ENCODE measurements around the gene PROSER3.

Gene PROSER3

DNA sequence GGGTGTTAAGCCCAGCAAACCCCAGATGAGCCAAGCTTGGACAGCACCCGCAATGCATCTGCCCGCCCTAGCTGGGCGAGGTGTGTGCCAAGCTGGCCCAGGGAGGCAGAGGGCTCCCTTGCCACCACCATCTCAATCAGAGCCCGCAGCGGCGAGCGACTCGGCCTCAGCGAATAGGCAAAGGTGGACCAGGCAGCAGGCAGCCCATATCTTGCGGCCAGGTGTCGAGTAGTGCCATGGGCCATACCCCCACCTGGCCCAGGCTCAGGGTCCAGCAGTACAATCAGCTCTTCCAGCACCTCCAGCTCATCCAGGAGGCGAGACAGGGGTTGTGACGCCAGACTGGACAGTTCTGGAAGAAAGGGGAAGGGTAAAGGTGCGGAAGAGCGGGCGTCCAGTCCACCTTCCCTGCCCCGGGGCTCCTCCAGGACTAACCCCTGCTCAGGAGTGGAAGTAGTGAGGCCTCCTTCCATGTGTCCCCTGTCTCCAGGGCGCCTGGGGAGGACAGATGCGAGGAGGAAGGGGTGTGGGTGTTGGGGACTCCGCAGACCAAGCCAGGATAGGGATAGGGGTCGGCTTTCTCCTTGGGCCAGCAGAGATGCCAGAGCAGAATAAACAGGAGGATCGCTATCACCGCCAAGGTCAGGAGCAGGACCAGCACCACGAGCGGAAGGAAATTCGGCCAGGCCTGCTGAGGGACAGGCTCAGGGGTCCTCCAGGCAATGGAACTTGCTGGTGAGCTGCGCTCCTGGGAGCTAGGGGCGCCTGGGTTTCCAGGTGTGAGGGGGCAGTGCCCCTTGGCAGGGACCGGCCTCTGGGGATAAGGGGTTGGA lies 18.5 kb upstream of the PROSER3 start:
- no peak for DNase-seq

DNA sequence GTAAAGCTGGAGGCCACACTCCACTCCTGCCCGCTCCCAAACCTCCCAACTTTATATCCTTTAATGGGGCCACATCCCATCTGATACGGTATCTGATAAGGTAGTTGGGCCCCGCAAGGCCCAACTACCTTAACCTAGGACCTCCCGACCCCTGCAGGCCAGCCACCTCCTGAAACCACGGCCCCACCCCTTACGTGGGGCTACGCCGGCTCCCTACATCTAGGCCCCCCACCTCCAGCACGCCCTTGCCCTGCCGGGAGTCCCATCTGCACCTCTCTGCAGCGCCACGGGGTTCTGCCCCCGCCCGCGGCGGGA lies 17.9 kb upstream of the PROSER3 start:
- no peak for DNase-seq

DNA sequence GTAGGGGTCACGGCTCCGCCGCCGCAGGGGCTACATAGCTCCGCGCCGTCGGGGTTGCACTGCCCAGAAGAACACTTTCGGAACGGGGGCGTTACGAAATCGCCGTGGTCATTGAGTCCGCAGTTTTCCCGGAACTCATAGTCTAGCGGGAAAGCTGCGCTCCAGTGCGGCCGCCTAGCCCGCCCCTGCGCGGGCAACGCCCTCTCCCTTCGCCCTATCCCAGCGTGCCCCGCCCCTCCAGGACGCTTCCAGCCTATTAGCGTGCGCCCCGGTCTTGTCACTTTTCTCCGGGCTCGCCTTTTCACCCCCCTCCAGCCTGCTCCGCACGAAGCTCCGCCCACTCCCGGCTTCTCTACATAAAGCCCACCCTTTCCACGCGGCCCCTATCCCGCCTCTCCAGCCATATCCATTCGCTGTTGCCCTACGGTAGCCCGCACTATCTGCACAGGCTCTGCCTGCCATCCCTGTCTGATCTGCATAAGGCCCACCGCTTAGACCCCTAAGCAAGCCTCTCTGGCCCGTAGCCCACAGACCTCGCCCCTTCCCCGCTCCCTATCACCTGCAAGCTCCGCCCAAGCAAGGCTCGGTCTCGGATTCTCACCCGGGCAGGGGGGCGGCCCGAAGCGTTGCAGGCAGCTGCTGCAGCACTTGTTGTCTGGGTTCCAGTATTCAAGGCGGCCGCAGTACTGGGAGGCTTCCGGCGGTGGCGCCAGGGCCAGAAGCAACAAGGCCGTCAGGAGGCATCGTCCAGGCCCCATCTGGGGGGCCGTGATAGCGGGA lies 17.4 kb upstream of the PROSER3 start:
- peak; percentile 95 for DNase-seq

- no peak for DNase-seq
These were observed 16.8 kb upstream of the PROSER3 start for GRCh38 chr19:35741203-35741515.

DNA sequence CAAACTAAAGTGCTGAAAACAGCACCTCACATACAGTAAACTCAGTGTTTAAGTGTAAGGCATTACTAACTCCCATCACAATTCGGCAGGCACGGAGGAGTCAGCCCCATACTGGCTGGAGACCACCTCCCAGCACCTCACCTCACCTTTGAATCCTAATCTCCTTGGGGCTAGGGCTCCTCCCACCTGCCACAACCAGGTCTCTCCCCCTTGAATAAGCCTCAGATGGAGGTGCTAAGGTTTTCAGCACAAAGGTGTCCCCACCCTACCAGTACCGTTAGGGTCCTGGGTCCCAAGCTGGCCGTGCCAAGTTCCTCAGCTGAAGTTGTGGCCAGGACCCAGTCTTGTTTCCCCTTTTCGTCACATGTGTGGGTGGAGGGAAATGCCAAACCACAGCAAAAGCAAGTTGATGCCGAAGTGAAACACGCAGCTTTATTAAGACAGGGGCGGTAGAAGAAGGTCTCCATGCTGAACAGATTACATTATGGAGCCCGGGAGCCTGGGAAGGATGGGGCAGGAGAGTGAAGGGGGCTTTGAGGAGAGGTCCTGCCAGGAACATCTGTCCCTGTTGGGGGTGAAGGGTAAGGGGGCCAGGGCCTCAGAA lies 15.8 kb upstream of the PROSER3 start, which contains the start of gene IGFLR1:
Gene IGFLR1, minus strand, starts transcription at position 332 of the 604 bp plus-strand sequence. CDS start 1,272 bp downstream, outside the sequence.
- no peak for DNase-seq

DNA sequence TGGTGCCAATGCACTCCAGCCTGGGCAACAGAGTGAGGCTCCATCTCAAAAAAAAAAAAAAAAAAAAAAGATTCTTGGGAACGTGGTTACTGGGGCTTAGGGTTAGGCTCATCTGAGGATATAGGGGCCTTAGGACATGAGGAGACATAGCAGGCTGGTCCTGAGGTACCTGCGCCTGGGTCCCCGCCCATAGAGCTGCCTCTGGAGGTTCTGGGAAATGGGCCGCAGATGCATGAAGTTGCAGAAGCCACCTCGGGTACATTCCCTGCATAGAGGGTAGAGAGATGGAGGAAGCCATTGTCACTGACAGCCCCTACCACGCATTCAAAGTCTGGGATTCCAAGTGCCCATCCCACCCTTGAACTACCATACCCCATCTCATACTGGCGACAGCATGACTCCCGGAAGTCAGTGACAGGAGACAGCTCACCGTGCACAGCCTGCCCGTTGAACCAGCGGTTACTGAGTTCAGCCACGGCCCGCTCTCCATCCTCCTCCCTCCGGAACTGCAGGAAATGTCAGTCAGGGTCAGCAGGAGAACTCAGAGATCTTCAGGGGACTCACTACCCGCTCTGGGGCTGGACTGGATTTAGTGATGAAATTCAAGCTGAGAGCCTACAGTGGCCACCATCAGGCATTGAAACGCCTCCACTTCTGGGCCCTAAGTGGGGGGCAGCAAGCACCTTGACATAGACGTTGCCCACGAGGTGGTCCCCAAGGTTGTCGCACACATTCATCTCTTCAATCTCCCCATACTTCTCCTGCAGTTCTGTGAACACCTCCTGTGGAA lies 14.1 kb upstream of the PROSER3 start:
- no peak for DNase-seq

- DNase-seq, result peak; percentile 92
These were observed 13.3 kb upstream of the PROSER3 start for GRCh38 chr19:35744430-35745327.

DNA sequence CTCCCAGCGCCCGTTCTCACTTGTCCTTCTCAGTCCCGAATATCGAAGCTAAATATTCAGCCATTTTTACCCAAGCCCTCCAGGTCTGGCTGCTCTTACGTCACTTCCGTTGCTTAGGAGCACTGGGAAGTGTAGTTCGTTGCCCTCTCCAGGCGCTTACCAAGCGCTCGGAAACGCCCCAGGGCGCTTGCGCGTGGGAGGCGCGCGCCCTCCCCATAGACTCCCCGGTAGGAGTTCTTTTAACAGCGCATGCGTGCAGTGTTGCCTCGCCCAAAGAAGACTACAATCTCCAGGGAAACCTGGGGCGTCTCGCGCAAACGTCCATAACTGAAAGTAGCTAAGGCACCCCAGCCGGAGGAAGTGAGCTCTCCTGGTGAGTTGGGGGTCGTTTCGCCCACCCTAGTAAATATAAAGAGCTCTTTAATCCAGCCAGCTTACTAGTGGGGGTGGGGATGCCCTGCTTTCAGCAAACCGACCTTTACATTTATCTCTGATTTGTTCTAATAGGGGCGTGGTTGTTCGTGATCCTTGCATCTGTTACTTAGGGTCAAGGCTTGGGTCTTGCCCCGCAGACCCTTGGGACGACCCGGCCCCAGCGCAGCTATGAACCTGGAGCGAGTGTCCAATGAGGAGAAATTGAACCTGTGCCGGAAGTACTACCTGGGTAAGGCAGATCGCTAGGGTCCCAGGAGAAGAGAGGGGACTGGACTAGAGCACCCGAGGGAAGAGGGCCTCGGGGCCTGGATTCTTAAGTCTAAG lies 12.5 kb upstream of the PROSER3 start, which contains the start of the genes PSENEN and U2AF1L4:
Gene PSENEN, plus strand, starts transcription at position 324 of the 759 bp plus-strand sequence. Its CDS starts 280 bp downstream, at position 604.
Gene U2AF1L4, minus strand, starts transcription at position 91 of the 759 bp plus-strand sequence. Its CDS starts 27 bp downstream, at position 64.
- DNase-seq, result peak; percentile 98

- no peak for DNase-seq
These were observed 11.9 kb upstream of the PROSER3 start for GRCh38 chr19:35746087-35746462.

DNA sequence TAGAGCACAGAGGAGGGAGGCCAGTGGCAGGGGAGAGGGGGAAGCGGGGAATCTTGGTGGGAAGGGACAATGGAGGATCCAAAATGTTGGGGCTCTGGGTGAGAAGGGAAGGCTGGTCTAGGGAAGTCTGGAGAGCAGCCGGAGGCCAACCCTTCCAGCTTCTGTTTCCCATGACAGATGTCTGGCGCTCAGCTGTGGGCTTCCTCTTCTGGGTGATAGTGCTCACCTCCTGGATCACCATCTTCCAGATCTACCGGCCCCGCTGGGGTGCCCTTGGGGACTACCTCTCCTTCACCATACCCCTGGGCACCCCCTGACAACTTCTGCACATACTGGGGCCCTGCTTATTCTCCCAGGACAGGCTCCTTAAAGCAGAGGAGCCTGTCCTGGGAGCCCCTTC lies 11.4 kb upstream of the PROSER3 start:
- DNase-seq, result no peak

GRCh38 chr19:35748106-35749020 lies 9.6 kb upstream of the PROSER3 start, which contains the start of gene LIN37:
Gene LIN37 (plus strand): TSS chr19:35748576. CDS start chr19:35748725, 149 bp downstream.
- peak; percentile 98 for DNase-seq

DNA sequence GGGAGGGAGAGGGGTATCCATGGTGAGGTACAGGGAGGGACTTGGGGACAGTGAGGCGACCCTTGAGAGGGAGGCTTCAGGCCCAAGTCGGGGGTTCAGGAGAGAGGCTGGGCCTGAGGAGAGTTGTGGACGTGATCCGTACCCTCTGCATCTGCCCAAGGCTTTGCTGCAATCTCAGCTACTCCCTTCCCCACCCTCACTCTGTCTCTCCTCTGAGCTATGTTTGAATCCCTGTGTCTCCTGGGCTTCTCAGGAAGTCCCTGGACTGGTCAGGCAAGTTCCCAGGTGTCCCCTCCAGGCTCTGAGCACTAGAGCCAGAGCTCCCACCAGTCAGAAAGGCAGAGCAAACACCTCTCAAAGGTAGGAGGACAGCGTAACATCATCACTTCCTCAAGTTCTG lies 7.8 kb upstream of the PROSER3 start:
- no peak for DNase-seq

GRCh38 chr19:35751839-35752745 lies 5.9 kb upstream of the PROSER3 start:
- no peak for DNase-seq

DNA sequence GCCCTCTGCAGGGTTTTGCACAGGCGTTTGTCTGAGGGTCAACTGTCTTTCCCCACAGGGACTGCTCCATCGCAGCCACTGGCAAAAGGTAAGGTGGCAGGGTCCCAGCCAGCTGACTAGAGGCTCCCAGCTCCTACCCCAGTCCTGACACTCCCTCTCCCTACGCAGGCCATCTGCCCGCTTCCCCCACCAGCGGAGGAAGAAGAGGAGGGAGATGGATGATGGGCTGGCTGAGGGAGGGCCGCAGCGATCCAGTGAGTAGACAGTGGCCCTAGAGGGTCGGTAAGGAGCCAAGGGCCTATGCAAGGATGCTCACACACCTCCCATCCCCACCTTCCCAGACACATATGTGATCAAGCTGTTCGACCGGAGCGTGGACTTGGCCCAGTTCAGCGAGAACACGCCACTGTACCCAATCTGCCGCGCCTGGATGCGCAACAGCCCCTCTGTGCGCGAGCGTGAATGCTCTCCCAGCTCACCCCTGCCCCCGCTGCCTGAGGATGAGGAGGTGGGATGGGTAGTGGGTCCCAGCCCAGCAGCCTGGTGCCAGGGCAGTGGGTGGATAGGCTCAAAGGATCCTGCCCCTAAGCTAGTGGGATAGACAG lies 5.1 kb upstream of the PROSER3 start:
- no peak for DNase-seq

GRCh38 chr19:35753634-35754369 lies 4.2 kb upstream of the PROSER3 start:
- DNase-seq, result no peak

GRCh38 chr19:35754370-35755130 lies 3.4 kb upstream of the PROSER3 start:
- DNase-seq, result no peak

GRCh38 chr19:35755131-35755549 lies 2.8 kb upstream of the PROSER3 start:
- DNase-seq, result no peak
